Amniotic epithelial cell (primary cell): ENCODE measurements around the gene TFEC.
"Not testable (repeated sequence)": the region's sequence is repeated elsewhere in the genome, so short reads cannot be mapped to it uniquely, and the experiment has no call there.

Source experiments
- DNase-seq: peaks from one replicate; pipeline ENCODE4 v3.0.0-alpha.2; 2010; ENCODE audit warnings: low read depth

Gene TFEC, protein sequence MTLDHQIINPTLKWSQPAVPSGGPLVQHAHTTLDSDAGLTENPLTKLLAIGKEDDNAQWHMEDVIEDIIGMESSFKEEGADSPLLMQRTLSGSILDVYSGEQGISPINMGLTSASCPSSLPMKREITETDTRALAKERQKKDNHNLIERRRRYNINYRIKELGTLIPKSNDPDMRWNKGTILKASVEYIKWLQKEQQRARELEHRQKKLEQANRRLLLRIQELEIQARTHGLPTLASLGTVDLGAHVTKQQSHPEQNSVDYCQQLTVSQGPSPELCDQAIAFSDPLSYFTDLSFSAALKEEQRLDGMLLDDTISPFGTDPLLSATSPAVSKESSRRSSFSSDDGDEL

DNA sequence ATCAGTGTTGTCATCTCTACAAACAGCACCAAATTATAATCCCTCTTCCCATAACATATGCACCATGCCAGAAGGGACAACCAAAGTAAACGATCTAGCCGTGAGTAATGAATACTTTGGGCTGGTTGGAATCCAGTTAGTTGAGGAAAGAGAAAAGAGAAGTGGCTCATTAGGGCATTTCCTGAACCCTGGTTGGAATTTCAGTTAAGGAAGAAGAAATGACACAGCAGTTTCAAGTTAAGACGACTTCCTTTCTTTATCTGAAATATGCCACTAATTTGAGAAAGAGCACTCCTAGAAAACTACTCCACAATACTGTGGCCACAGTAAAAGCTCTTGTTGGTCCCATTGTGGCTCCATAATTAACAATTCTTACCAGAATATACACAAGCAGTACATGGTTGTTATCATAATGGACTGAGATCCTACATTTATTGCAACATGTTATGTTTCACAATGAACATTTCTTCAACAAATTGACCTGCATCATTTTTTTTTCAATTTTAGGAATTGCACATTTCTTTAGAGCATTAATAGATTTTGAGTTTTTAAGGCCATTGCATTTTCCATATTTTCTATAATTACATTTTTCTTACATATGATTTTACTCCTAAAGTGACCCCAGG lies at the start of gene TFEC:
Gene TFEC, minus strand, starts transcription at position 113 of the 626 bp plus-strand sequence. CDS start 46,322 bp downstream, outside the sequence.
- peak; percentile 56 for DNase-seq

GRCh38 chr7:116075351-116076145 lies 45.0 kb upstream of the TFEC start:
- peak; percentile 6 for DNase-seq

DNA sequence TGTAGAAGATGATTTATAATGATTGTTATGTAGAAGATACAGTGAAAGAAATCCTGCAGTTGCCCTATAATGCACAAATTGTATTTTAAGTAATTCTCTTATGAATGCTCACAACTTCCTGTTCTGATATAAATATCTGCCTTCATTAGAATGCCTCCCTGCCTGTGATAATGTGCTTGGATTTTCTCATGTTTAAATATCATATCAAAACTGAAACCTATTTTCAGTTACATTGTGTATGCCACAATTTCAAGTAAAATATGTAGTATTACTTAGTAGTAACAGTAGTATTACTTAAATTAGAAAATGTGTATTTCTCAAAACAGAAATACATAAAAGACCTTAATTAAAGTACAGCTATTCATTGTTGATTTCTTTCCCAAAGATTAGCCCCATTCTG lies 41.1 kb upstream of the TFEC start:
- no peak for DNase-seq

GRCh38 chr7:116064179-116064578 lies 33.6 kb upstream of the TFEC start:
- no peak for DNase-seq

GRCh38 chr7:116062666-116063065 lies 32.1 kb upstream of the TFEC start:
- no peak for DNase-seq

DNA sequence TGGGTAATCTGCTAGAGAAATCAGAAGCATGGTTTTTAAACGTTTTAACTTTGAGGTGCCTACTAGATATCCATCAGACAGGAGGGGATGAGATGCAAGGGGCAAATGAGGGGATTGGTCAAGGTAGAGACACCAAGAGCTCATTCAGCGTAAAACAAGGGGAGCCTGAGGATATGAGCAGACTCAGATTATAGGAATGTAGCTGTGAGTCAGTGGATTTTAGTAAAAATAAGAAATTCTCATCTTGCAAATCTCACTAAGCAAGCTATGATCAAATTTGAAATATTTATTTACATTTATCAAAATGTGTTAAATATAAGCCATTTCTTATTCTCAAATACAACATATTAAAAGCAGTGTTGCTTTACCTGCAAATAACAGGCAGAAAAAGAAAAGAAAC lies 21.4 kb upstream of the TFEC start:
- DNase-seq, result no peak

- not testable (repeated sequence) for DNase-seq
These were observed 16.7 kb upstream of the TFEC start for GRCh38 chr7:116047261-116047660.

DNA sequence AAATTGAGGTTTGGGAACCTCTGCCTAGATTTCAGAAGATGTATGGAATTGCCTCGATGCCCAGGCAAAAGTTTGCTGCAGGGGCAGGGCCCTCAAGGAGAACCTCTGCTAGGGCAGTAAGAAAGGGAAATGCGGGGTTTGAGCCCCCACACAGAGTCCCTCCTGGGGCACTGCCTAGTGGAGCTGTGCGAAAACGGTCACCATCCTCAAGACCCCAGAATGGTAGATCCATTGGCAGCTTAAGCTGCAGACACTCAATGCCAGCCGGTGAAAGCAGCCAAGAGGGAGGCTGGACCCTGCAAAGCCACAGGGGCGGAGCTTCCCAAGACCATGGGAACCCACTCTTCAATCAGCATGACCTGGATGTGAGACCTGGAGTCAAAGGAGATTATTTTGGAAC lies 15.0 kb upstream of the TFEC start:
- no peak for DNase-seq

GRCh38 chr7:116041615-116042014 lies 11.1 kb upstream of the TFEC start:
- no peak for DNase-seq

GRCh38 chr7:116037401-116037800 lies 6.8 kb upstream of the TFEC start:
- DNase-seq, result no peak

- no peak for DNase-seq
These were observed 3.8 kb upstream of the TFEC start for GRCh38 chr7:116034411-116034810.

GRCh38 chr7:116032886-116033285 lies 2.3 kb upstream of the TFEC start:
- DNase-seq, result no peak

DNA sequence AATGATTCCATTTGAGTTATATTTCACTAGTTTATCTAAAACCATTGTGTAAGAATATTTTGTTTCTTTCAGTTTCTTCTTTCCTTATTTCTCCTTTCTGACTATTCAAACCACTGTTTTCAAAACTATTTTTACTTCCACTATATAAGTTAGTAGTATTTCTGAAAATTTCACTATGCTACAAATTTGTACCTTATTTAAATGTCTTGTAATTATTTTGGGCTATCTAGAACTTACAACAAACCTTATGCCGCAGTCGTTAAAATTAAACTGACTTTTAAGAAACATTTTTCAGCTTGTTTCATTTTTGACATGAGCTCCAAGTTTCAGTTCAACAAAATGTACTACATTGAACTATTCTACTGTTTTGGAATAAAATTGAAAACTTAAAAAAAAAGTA lies 1.8 kb downstream of the TFEC start:
- DNase-seq, result no peak

- DNase-seq, result no peak
These were observed 2.8 kb downstream of the TFEC start for GRCh38 chr7:116027786-116028185.

DNA sequence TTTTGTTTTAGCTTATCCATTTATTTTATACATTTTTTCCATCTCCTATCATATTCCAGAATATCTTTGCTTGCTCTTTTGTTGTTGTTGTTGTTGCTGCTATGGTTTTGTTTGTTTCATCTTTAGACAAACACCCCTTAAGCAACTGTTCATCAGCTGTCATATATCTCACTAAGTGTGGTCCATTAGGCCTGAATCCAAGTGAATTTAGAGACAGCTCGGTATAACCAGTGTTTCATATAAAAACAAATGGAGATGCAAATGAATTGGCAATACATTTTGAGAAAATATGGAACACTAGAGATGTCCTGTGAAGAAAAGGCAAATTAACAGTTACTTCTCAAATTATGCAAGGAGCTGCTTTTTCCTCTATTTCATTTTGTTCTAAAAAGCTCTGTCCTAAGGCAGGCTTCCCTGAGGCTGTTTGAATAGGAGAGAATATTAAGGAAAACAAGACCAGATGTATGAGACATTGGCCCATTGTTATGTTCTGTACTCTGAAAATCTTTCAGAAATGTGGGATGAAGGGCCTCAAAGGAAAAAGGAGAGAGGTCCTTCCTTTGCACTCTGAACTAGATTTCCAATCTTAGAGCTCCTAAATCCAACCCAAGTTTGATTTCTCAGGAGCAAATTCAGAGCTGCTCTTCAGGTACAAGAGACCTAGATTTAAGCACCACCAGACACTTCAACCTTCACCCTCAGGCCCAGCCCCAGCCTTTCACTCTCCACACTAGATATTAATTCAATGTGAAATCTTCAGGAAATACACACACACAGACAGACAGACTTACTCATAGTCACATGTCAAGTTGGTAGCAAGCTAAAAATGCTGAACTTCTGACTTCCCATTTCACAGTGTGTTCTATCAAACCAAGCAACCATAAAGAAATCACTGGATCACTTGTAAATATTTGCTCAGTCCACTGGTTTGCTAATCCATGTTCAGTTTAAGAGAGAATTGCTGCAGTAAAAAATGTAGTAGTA lies 5.4 kb downstream of the TFEC start:
- peak; percentile 25 for DNase-seq

GRCh38 chr7:116021237-116021636 lies 9.3 kb downstream of the TFEC start:
- DNase-seq, result no peak

GRCh38 chr7:116018731-116019130 lies 11.8 kb downstream of the TFEC start:
- no peak for DNase-seq

DNA sequence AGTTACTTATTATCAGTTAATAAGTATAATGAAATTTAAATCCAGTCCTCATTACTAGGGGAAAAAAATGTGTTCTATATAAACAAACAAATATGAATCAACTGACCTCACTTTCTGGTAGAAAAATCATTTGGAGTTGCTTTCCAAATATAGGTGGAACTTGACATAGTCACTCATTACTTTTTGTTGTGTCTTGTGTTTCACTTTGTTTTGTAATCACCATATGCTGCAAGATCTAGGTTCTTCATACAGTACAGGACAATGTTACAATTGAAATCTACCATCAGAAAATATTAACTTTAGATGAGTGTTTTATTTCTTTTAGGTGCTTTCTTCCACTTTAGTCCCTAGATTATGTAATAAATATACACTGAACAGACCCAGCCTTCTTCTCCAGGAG lies 16.9 kb downstream of the TFEC start:
- DNase-seq, result no peak

DNA sequence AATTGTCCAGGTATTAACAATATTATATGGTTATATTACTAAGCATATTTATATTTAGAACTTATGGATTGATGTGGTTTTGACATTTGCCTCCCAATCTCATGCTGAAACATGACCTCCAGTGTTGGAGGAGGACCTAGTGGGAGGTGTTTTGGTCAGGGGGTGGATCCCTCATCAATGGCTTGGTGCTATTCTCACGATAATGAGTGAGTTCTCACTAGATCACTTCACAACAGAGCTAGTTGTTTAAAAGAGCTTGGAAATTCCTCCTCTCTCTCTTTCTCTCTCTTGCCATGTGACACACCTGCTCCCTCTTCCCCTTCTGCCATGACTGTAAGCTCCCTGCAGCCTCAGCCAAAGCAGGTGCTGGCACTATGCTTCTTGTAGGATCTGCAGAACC lies 19.0 kb downstream of the TFEC start:
- DNase-seq, result no peak

- DNase-seq, result not testable (repeated sequence)
These were observed 25.8 kb downstream of the TFEC start for GRCh38 chr7:116004762-116005161.

DNA sequence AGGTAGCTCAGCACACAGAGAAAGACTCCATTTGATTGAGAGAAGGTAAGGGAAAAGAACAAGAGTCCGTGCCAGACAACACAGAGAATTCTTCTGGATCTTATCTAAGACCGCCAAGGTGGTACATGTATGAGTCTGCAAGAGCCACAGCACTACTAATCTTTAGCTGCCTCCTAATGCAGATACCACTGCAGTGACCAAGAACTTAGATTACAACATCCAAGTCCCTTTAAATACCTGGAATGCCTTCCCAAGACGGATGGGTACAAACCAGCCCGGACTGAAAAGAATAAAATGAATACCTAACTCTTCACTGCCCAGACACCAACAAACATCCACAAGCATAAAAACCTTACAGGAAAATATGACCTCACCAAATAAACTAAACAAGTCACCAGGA lies 33.3 kb downstream of the TFEC start:
- peak; percentile 18 for DNase-seq

DNA sequence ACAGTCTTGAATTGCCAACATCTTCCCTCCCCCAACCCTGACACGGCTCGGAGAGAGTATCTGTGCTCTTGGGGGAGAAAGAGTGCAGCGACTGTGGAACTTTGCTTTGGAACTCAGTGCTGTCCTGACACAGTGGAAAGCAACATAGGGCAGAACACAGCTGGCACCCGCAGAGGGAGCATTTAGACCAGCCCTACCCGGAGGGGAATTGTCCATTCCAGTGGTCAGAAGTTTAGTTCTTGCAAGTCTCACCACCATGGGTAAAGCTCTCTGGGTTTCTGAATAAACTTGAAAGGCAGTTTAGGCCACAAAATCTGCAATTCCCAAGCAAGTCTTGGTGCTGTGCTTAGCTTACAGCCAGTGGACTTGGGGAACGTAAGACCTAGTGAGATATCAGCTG lies 34.9 kb downstream of the TFEC start:
- DNase-seq, result no peak
